Germinal center (tissue), 1 donor: ENCODE results near the gene DNAJC11.
"Not testable (repeated sequence)": the region's sequence is repeated elsewhere in the genome, so short reads cannot be mapped to it uniquely, and the experiment has no call there.

Experiments used
- DNase-seq: peaks from one replicate; pipeline ENCODE4 v3.0.0; 2012; ENCODE audit warnings: mixed read lengths, low spot score

The DNAJC11 gene

GRCh38 chr1:6648556-6648955, 53.1 kb downstream of the DNAJC11 start:
- DNase-seq = no peak

GRCh38 chr1:6646499-6647148, 55.0 kb downstream of the DNAJC11 start:
- peak; percentile 57 for DNase-seq

GRCh38 chr1:6645018-6645417, 56.6 kb downstream of the DNAJC11 start:
- DNase-seq = no peak

GRCh38 chr1:6640867-6641266, 60.7 kb downstream of the DNAJC11 start:
- not testable (repeated sequence) for DNase-seq

- DNase-seq = no peak
Observed at GRCh38 chr1:6638226-6638625, 63.4 kb downstream of the DNAJC11 start.

- DNase-seq = no peak
Observed at GRCh38 chr1:6637770-6638169, 63.8 kb downstream of the DNAJC11 start.

GRCh38 chr1:6636778-6637177, 64.8 kb downstream of the DNAJC11 start:
- DNase-seq = not testable (repeated sequence)

- DNase-seq = peak; percentile 36
Observed at GRCh38 chr1:6635910-6636760, 65.5 kb downstream of the DNAJC11 start.

GRCh38 chr1:6635161-6635909, 66.3 kb downstream of the DNAJC11 start:
- DNase-seq = no peak

GRCh38 chr1:6634371-6635052, 67.1 kb downstream of the DNAJC11 start:
- peak; percentile 38 for DNase-seq

- no peak for DNase-seq
Observed at GRCh38 chr1:6632588-6633514, 68.8 kb downstream of the DNAJC11 start.

- DNase-seq = no peak
Observed at GRCh38 chr1:6631058-6631457, 70.6 kb downstream of the DNAJC11 start.

GRCh38 chr1:6630027-6630426, 71.6 kb downstream of the DNAJC11 start:
- no peak for DNase-seq

GRCh38 chr1:6628971-6629479, 72.6 kb downstream of the DNAJC11 start:
- no peak for DNase-seq

- DNase-seq = no peak
Observed at GRCh38 chr1:6627841-6628545, 73.6 kb downstream of the DNAJC11 start.

GRCh38 chr1:6627031-6627430, 74.6 kb downstream of the DNAJC11 start:
- peak; percentile 79 for DNase-seq

- no peak for DNase-seq
Observed at GRCh38 chr1:6625584-6626149, 75.9 kb downstream of the DNAJC11 start.

- DNase-seq = peak; percentile 92
Observed at GRCh38 chr1:6624710-6625583, 76.7 kb downstream of the DNAJC11 start, which contains the start of gene THAP3. Gene THAP3, plus strand, starts transcription at chr1:6624868. Its CDS starts 351 bp downstream, at chr1:6625219.
